HAP-1 (cell line): ENCODE data around the gene DGLUCY.
"Not testable (repeated sequence)": the region's sequence is repeated elsewhere in the genome, so short reads cannot be mapped to it uniquely, and the experiment has no call there.

Experiments used
- DNase-seq, 2 experiments: peaks; one replicate each; pipeline ENCODE4 v3.0.0-alpha.2; 2016 to 2020; ENCODE audit warnings: low spot score in 2 of 2
- H3K27me3 ChIP-seq: fragments of 250-450 bp; sonication (Bioruptor Pico); 2 replicates; pipeline ENCODE4 v1.5.1; 2020; ENCODE audit warnings: low read depth, mild to moderate bottlenecking, moderate library complexity
- H3K36me3 ChIP-seq: fragments of 250-450 bp; sonication (Bioruptor Pico); replicated peaks from 2 replicates; pipeline ENCODE4 v1.5.1; 2020; ENCODE audit warnings: mild to moderate bottlenecking
- H3K4me1 ChIP-seq: fragments of 250-450 bp; sonication (Bioruptor Pico); 2 replicates; pipeline ENCODE4 v1.5.1; 2020; ENCODE audit warnings: mild to moderate bottlenecking
- H3K4me3 ChIP-seq: fragments of 250-450 bp; sonication (Bioruptor Pico); 2 replicates; pipeline ENCODE4 v1.5.1; 2020; ENCODE audit warnings: mild to moderate bottlenecking, moderate library complexity
- H3K9me3 ChIP-seq: fragments of 250-450 bp; sonication (Bioruptor Pico); 2 replicates; pipeline ENCODE4 v1.5.1; 2020; ENCODE audit warnings: mild to moderate bottlenecking, moderate library complexity
- in situ Hi-C: fragments of 300-500 bp; cut with MboI; formaldehyde crosslinking; loops from 3 replicates; pipeline ENCODE4 v1.14.3; 2020; ENCODE audit warnings: low sequenced_read_pairs, inconsistent platforms, mixed read lengths

Gene DGLUCY

DNA sequence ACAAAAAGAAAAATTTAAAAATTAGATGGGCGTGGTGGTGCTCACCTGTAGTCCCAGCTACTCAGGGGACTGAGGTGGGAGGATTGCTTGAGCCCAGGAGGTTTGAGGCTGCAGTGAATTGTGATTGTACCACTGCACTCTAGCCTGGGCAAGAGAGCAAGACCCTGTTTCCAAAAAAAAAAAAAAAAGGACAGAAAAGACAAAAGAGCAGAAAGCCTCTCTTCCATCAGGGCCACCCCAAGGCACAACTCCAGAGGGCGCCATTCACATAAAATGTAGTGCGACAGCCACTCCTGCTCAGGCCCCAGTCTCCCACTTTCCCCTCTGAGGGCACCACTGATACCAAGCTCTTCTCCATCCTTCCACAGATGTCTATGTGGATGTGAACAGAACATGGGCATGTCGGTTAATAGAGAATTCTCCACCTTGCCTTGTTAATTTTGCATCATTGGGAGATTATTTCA is 41.8 kb downstream of the DGLUCY start:
- peaks cover 10% of the 10 kb centered on the region; the same call in 1 of the 2 replicates for H3K36me3 ChIP-seq
- peaks cover 9% of the 10 kb centered on the region for H3K4me1 ChIP-seq
- in situ Hi-C loops = no loop called here
- no peak for DNase-seq
- H3K9me3 ChIP-seq = no peaks in the 10 kb centered on the region
- no peak overlapping the region for H3K4me3 ChIP-seq
- H3K27me3 ChIP-seq = no peaks in the 10 kb centered on the region

DNA sequence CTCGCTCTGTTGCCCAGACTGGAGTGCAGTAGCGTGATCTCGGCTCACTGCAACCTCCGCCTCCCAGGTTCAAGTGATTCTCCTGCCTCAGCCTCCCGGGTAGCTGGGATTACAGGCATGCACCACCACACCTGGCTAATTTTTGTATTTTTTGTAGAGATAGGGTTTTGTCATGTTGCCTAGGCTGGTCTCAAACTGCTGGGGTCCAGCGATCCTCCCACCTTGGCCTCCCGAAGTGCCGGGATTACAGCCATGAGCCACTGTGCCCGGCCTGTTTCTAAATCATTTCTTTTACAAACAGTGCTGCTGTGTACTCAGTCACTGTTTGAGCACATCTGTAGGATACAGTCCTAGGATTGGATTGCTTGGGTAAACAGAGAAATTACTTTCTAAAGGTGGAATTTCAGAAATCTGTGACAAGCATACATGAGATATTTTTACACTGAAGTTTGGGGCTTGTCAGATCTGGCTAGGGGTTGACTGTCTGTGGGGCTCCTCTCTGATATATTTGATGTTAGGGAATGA is 42.3 kb downstream of the DGLUCY start:
- peaks cover 14% of the 10 kb centered on the region for H3K36me3 ChIP-seq
- H3K9me3 ChIP-seq, H3K27me3 ChIP-seq, DNase-seq, H3K4me3 ChIP-seq, in situ Hi-C loops, H3K4me1 ChIP-seq: not testable (repeated sequence)

- in situ Hi-C loops, H3K4me3 ChIP-seq, DNase-seq, H3K4me1 ChIP-seq, H3K9me3 ChIP-seq, H3K27me3 ChIP-seq: not testable (repeated sequence)
- peaks cover 15% of the 10 kb centered on the region for H3K36me3 ChIP-seq
Measured at GRCh38 chr14:91156877-91157276, 43.0 kb downstream of the DGLUCY start.

GRCh38 chr14:91158091-91158790 is 44.4 kb downstream of the DGLUCY start:
- peaks cover 16% of the 10 kb centered on the region for H3K36me3 ChIP-seq
- peaks cover 9% of the 10 kb centered on the region for H3K4me1 ChIP-seq
- no peak overlapping the region for H3K4me3 ChIP-seq
- in situ Hi-C loops = no loop called here
- no peak for DNase-seq
- H3K27me3 ChIP-seq = no peaks in the 10 kb centered on the region
- H3K9me3 ChIP-seq = no peaks in the 10 kb centered on the region

DNA sequence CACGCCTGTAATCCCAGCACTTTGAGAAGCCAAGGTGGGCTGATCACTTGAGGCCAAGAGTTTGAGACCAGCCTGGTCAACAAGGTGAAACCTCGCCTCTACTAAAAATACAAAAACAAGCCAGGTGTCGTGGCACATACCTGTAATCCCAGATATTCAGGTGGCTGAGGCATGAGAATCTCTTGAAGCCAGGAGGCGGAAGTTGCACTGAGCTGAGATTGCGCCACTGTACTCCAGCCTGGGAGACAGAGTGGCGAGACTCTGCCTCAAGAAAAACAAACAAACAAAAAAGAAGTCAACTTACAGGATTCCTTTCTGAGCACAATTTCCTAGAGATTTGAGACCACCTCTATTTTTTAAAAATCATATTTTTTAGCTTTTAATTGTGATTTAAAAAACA is 45.3 kb downstream of the DGLUCY start:
- peaks cover 9% of the 10 kb centered on the region for H3K4me1 ChIP-seq
- in situ Hi-C loops = no loop called here
- H3K27me3 ChIP-seq = no peaks in the 10 kb centered on the region
- H3K9me3 ChIP-seq = no peaks in the 10 kb centered on the region
- DNase-seq = no peak
- no peak overlapping the region for H3K4me3 ChIP-seq
- peaks cover 20% of the 10 kb centered on the region for H3K36me3 ChIP-seq

- Histone ChIP-seq H3K4me1 (peaks cover 5% of the 10 kb centered on the region), H3K4me3 (no peak overlapping the region), H3K9me3 (no peaks in the 10 kb centered on the region), H3K36me3 (peaks cover 20% of the 10 kb centered on the region), H3K27me3 (no peaks in the 10 kb centered on the region)
- no peak for DNase-seq
- in situ Hi-C loops = no loop called here
Measured at GRCh38 chr14:91159906-91160305, 46.0 kb downstream of the DGLUCY start.

DNA sequence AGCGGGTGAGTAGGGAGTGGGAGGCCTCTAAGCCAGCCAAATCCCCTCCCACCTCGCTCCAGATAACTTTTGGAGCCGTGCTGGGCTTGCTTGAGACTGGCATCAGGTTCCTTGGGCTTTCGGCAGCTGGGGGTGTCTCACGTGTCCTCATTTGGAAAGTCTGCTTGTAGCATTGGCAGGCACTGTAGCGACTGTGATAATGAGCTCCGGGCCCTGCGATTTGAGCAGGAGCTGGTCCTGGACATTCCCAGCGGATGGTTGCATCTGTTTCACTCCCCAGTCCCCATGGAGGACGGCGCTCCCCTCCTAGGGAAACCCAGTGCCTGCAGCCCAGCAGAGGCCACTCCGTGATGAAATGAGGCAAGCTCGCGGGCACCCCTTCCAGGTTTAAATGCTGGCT is 49.4 kb downstream of the DGLUCY start:
- Histone ChIP-seq H3K4me1 (no peaks in the 10 kb centered on the region), H3K4me3 (no peak overlapping the region), H3K36me3 (peaks cover 32% of the 10 kb centered on the region), H3K27me3 (no peaks in the 10 kb centered on the region), H3K9me3 (no peaks in the 10 kb centered on the region)
- in situ Hi-C loops = no loop called here
- DNase-seq = no peak

DNA sequence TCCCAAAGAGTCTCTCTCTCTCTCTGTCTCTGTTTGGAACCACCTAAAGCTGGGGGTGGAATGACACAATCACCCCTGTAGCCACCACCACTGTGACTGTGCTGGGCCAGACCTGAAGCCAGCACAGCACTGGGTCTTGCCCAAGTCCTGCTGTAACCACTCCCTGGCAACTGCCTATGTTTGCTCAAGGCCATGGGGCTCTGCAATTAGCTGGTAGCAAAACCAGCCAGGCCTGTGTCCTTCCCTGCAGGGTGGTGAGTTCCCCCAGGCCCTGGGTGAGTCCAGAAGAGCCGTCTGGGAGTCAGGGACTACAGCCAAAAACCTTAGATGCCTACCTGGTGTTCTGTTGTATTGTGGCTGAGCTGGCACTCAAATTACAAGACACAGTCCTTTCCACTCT is 50.8 kb downstream of the DGLUCY start:
- Histone ChIP-seq H3K36me3 (peaks cover 32% of the 10 kb centered on the region), H3K9me3 (no peaks in the 10 kb centered on the region), H3K4me1 (no peaks in the 10 kb centered on the region), H3K4me3 (no peak overlapping the region), H3K27me3 (no peaks in the 10 kb centered on the region)
- DNase-seq = no peak
- in situ Hi-C loops = no loop called here

- Histone ChIP-seq H3K4me1 (no peaks in the 10 kb centered on the region), H3K9me3 (no peaks in the 10 kb centered on the region), H3K36me3 (peaks cover 21% of the 10 kb centered on the region), H3K4me3 (no peak overlapping the region), H3K27me3 (no peaks in the 10 kb centered on the region)
- in situ Hi-C loops = no loop called here
- no peak for DNase-seq
Measured at GRCh38 chr14:91167380-91167770, 53.5 kb downstream of the DGLUCY start.

DNA sequence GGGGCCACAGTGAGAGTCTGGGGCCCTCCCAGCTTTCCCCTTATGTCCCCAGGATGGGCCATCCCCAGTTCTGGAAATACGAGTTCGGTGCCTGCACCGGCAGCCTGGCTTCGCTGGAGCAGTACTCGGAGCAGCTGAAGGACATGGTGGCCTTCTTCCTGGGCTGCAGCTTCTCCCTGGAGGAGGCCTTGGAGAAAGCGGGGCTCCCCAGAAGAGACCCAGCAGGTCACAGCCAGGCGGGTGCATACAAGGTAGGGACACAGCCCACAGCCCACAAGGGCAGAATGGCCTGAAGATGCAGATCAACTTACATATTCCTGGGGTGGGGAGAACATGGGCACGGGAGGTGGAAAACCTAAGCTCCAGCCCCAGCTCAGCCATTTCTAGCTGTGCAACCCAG is 56.1 kb downstream of the DGLUCY start:
- Histone ChIP-seq H3K9me3 (no peaks in the 10 kb centered on the region), H3K4me1 (no peaks in the 10 kb centered on the region), H3K27me3 (no peaks in the 10 kb centered on the region), H3K36me3 (peaks cover 17% of the 10 kb centered on the region), H3K4me3 (no peak overlapping the region)
- in situ Hi-C loops = no loop called here
- DNase-seq = no peak

DNA sequence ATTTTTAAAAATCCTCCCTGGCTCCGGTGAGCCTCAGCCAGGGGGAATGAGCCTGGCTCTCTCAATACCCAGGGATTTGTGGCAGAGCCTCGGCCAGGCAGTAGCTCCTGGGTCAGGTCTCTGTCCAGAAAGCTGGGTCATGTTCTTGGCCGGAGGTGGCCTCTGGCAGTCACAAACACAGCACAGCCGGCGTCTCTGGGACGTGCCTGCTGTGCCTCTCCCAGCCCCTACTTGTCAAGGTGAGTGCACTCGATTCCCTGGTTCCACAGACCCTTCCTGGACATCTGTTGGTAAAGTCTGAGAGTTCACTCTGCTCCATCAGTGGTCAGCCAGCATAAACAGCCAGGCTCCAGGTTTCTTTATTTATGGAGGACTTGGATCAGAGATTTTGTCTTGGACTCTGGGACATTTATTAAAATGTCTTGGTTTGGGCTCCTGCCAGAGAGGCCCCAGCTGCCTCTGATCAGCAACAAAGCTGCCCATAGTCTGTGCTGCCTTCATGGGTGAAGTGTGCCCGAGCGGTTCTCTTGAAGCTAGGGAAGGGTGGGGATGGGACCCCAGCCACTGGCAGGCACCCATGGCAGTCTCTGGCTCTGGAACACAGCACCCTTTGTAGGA is 56.7 kb downstream of the DGLUCY start:
- no peaks in the 10 kb centered on the region for H3K27me3 ChIP-seq
- no peaks in the 10 kb centered on the region for H3K9me3 ChIP-seq
- peaks cover 11% of the 10 kb centered on the region; the same call in 1 of the 2 replicates for H3K36me3 ChIP-seq
- in situ Hi-C loops = no loop called here
- no peaks in the 10 kb centered on the region for H3K4me1 ChIP-seq
- H3K4me3 ChIP-seq = no peak overlapping the region
- DNase-seq = no peak

GRCh38 chr14:91171291-91171690 is 57.4 kb downstream of the DGLUCY start:
- in situ Hi-C loops = no loop called here

GRCh38 chr14:91173221-91173670 is 59.4 kb downstream of the DGLUCY start:
- no peaks in the 10 kb centered on the region for H3K27me3 ChIP-seq
- in situ Hi-C loops = no loop called here
- H3K36me3 ChIP-seq = peaks cover 5% of the 10 kb centered on the region; the same call in 1 of the 2 replicates
- peak; percentile 63 to 88 for DNase-seq
- H3K4me3 ChIP-seq = no peak overlapping the region
- H3K4me1 ChIP-seq = no peaks in the 10 kb centered on the region
- H3K9me3 ChIP-seq = no peaks in the 10 kb centered on the region

More at GRCh38 chr14:91171291-91171690, 57.4 kb downstream of the DGLUCY start:
- Histone ChIP-seq H3K4me3 (no peak overlapping the region), H3K27me3 (no peaks in the 10 kb centered on the region), H3K4me1 (no peaks in the 10 kb centered on the region), H3K36me3 (peaks cover 11% of the 10 kb centered on the region; the same call in 1 of the 2 replicates), H3K9me3 (no peaks in the 10 kb centered on the region)
- no peak for DNase-seq

GRCh38 chr14:91173904-91174303 is 60.0 kb downstream of the DGLUCY start:
- Histone ChIP-seq H3K36me3 (peaks cover 3% of the 10 kb centered on the region; the same call in 1 of the 2 replicates), H3K4me1 (no peaks in the 10 kb centered on the region), H3K27me3 (no peaks in the 10 kb centered on the region), H3K4me3 (no peak overlapping the region), H3K9me3 (no peaks in the 10 kb centered on the region)
- in situ Hi-C loops = no loop called here
- no peak for DNase-seq
